Suppressor macrophage (primary cell): Measurements from ENCODE around the gene CYBA.

ENCODE experiments used
- DNase-seq, 4 experiments: peaks; one replicate each; pipeline ENCODE4 v3.0.0-alpha.2; 2020 to 2022
- total RNA-seq, 17 experiments: gene quantifications; one replicate each; lab custom pipeline; 2026; ENCODE audit warnings: mixed read lengths in 6 of 17, inconsistent platforms in 3 of 17; lab: John Stamatoyannopoulos, UW

The CYBA gene
- total RNA-seq = 191 to 732 (median 409) reads per million in 17 experiments

DNA sequence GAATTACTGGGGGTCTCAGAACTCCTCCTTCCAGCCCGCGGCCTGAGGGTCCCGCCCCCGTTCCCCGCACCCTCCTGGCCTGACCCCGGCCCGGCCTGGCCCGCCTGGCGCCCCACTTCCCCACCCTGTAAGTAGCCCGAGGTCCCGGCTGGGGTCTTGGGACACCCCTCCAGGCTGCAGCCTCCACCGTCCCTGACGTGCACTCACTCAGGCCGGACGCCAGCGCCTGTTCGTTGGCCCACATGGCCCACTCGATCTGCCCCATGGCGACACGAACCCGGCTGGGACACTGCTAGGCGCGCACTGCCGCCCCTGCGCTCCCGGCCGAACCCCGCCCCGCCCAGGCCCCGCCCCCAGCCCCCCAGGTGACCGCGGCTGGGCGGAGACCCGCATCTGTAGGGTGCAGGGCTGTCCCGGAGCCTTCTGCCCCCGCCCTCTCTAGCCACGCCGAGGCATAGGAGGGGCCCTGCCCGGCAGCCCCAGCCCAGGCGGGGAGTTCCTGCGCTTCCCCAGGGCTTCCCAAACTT, at the start of gene CYBA:
Gene CYBA, minus strand, starts transcription at position 305 of the 527 bp plus-strand sequence. Its CDS starts 40 bp downstream, at position 265.
- DNase-seq = peak; percentile 88 to 95 (median 92)

DNA sequence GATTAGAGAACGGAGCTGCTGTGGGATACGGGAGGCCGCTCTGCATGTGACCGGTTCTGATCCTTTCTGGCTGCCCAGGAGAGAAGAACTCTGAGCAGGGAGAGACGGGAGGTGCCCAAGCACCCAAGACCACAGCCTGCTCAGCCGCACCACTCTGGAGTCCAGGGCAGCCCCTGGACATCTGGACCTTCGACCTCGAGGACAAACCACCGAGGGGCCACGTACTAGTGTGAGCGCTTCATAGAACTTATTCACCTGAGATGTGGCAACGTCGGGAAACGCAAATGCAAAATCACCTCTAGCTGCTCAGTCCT, 49.4 kb upstream of the CYBA start:
- no peak for DNase-seq

DNA sequence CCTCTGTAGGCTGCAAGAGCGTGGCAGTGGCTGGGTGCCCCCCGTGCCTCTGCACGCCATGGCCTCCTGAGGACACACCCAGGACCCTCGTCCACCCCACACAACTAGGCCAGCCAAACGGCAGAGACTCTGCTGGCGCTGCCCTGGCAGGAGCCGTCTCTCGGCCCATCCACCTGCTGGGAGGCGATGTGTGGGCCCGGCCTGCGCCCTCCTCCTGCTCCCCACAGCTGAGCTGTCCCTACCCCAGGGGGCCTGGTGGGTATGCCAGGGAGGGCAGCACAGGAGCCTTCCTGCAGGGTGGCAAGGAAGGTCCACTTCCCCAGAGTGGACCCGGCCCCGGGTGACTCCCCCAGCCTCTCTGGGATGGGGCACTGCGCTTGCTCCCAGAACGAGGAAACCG, 48.3 kb upstream of the CYBA start:
- no peak for DNase-seq

DNA sequence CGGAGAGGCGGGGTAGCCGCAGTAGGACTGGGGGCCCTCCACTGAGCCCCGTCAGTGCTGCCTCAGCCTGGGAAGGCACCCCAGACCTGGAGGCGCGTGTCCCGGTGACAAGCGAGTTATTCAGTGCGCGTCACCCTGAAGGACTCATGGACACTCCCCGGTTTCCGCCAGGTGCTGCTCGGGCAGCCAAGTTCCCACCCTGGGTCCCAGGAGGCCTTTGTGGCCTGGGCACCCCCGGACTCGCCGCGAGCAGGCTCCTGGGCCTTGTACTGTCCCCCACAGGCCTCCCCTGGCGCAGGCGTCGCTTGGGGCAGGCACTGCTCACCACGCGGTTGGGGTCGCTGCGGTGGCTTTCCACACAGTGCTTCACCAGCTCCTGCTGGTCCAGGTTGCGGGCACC, 47.8 kb upstream of the CYBA start:
- DNase-seq = no peak

DNA sequence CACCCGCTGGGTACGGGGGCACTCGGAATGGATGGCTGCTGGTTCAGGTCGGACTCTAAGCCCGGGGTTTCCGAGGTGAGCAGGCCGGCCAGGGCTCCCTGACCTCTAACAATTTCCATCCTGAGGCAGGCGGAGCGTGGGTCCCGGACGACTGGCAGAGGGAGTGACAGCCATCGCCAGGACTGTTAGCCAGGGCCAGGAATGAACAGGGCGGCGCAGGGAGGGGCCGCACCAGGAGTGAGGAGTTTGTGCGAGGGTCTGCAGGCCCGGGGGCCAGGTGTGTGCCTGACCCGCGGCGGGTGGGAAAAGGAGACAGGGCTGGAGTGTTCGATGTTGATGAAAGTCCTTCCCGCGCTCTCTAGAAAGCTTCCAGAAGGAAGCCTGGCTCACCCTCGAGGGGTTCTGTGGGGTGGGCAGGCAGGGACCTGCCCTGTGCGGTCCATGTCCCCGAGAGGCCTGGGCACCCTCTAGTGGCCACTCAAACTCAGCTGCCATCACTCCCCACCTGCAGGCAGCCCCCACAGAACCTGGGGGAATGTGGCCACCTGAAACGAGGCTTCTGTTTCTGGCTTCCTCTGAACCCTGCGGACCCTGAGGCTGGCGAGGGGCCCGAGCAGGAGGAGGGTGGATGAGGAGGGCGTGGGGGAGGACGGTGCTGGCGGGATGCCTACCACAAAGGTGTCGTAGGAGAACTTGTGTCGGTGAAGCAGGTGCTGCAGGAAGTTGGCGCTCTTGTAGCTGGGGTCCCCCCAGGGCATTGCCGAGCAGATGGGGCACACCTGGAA, 47.2 kb upstream of the CYBA start:
- DNase-seq = peak in 1 of 4 experiments; percentile 41

DNA sequence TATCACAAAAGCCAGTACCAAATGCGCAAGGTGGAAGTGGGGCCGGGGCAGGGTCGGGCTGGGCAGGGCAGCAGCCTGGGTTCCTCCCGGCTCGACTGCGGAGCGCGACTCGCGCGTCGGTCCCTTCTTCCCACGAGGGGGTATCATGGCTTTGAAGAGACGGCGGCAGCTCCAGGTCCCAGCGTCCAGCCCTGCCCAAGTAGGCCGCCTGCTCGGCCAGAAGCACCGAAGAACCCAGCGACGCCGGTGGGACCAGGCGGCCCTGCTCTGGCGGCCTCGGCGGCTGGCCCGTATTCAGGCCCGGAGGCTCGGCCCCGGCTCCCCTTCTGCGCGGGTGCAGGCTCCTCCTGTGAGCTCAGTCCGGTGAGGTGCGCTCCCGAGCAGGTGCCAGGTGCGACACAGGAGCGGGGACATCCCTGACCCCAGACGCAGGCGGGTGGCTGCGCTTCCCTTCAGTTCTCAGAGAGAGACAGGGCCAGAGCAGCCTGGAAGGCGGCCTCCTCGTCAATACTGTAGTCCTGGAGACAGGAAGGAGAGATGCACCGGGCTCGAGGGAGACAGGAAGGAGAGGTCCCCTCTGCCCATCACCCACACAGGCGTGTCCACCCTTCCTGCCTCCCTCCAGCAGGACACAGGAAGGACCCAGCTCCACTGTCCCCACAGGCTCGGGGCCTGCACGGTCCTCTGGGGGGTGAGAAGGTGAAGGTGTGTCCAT, 46.4 kb upstream of the CYBA start:
- no peak for DNase-seq

DNA sequence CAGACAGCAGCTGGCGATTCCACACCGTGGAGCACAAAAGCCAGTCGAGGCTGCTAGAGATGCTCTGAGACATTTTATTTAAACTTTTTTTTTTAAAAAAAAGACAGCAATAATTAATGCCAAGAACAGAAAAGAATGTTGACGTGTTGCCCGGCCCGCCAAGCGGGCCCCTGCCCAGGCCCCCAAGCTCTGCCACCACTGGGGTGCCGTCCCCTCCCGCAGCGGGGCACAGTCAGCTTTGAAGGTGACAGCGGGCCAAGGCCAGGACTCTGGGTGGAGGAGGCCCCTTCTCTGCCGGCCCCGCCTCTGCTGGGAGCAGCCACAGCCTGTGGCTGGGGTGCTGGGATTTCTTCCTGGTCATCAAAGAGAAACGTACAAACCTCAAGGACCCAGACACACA, 45.6 kb upstream of the CYBA start:
- no peak for DNase-seq

DNA sequence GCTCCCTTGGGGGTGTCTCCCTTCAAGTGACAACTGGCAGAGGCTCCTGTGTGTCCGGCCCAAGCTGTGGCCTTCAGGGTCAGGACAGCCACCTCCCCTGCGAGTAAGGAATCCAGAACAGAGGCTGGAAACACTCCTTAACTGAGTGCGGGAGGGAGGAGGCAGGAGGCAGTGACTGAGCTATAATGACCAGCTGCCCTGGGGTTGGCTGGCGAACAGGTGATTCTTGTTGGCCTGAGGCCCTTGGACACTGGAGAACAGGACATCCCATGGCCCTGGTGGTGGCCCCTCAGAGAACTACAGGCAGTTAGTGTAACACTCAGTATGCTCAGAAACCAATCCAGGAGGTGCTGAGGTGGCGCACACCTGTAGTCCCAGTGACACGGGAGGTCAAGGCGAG, 44.9 kb upstream of the CYBA start:
- DNase-seq = no peak

DNA sequence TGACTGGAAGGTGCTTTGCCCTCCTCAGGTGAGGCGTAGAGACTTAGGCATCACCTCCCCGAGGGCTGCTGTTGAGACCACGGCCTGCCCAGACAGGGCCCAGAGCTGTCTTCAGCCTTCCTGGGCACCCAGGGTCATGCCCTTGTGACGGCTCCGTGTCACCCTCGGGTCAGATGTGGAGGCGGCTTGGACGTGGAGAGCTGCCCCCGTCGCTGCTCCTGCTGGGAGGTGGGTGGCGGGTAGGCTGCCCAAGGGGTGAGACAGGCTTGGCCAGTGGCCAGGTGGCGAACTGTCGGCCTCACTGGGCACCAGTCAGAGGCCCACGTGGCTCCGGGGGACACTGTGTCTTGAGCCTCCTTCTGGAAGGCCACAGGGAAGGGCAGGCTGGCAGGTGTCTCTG, 44.4 kb upstream of the CYBA start:
- peak; percentile 28 to 66 (median 62) for DNase-seq

DNA sequence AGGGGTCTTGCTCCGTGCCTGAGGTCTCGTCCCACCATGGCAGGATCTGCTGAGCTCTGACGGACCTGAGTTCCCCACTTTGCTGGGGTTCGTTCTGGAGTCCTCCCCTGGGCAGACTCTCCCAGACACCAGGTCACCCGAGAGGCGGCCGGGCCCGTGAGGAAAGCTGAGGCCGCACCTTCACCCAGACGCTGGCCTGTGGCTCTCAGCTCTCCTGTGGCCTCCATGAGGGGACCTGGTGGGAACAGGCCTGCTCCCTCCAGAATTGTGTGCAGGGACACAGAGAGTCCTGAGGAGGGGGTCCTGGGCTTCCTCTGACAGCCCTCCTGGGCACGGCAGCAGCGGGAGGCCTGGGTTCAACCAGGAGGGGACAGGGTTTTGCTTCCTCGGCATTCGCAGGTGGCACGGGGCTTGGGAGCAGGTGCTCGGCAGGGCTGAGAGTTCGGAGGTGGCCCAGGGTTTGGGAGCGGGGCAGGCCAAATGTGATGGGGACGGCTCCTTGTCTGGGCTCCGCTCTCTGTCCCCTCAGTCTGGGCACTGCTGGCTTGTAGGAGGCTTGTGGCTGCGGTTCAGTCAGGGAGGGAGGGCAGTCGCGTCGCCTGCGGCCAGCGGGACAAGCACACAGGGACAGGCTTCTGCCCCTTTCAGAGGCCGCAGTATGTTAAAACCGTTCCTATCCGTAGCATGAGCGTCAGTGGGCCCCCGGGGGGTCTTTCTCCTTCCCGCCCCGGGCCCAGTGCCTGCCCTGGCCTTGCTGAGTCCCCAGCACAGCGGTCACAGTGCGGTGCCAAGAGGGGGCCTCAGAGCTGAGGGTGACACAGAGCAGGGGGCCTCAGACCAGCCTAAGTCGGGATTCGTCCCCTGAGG, 43.6 kb upstream of the CYBA start:
- no peak for DNase-seq

DNA sequence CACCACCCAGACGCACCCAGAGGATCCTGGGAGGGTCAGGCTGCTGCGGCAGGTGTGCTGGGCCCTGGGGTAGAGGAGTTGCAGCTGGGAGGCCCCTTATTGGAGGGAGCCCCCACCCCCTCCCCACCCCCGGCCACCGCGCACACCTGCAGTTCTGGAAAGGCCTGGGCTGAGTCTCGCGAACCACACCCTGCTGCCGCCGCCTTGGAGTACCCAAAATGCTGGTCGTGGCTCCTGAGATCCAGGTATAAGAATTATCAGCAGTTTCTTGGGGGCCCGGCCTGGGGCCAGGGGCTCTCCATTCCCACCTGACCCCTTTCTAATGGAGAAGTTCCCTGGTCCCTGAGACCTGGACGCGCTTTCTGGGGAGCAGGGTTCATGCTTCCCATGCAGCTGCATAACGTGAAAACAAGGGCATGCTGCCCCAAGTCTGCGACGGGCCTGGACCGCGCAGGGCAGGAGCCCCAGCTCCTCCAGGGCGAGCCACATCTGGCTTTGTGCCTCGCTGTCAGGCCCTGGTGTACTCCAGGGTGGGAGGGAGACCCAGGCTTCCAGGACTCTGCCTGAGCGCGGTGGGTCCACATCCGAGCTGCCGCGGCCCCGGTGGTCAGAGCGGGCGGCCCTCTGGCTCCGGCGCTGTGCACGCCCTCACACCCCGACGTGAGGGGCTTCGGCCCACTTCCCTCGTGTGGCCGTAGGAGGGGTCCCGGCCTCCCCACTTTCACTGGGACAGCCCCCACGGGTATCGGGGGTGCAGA, 42.7 kb upstream of the CYBA start:
- DNase-seq = no peak

DNA sequence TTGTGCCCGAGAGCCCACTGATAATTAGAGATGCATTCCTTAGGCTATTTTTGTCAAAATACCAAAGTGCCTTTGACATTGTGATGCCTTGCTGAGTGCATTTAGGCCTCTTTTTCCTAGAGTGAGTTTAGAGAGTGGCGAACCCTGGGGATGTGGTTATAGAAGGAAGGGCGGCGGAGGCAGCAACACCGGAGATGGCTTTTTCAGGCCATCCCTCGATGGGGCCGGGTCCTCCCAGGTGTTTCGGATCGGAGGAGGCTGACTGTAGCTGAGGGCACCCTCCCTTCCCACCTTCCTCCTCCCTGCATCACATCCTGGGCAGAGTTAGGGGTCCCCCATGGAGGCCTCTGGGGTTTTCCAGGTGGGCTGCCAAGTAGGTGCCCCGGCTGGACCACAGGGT, 42.0 kb upstream of the CYBA start:
- DNase-seq = no peak

DNA sequence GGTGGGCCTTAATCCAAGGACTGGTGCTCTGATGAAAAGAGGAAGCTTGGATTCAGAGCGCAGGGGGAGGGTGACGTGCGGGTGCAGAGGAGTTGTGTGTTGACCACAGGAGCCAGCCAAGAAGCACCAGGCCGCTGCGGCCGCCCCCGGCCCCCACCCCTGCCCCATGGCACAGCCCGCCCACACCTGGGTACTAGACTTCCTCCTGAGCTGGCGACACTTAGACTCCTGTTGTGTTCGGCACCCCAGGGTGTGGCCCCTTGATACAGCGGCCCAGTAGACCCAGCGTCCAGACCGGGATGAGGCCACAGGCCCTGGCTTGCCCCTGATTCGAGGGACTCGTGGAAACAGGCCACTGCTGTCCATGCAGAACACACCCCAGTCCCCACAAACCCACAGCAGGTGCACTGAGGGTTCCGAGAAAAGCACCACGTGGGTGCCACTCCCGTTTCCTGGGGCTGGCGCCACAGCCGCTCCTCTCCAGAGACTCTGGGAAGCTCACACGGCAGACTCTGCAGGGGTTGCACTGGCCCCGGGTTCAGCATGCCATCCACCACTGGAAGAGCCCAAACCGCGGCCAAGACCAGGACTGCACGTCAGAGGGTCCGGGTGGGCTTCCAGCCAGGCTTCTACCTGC, 41.2 kb upstream of the CYBA start:
- peak; percentile 89 to 96 (median 94) for DNase-seq

DNA sequence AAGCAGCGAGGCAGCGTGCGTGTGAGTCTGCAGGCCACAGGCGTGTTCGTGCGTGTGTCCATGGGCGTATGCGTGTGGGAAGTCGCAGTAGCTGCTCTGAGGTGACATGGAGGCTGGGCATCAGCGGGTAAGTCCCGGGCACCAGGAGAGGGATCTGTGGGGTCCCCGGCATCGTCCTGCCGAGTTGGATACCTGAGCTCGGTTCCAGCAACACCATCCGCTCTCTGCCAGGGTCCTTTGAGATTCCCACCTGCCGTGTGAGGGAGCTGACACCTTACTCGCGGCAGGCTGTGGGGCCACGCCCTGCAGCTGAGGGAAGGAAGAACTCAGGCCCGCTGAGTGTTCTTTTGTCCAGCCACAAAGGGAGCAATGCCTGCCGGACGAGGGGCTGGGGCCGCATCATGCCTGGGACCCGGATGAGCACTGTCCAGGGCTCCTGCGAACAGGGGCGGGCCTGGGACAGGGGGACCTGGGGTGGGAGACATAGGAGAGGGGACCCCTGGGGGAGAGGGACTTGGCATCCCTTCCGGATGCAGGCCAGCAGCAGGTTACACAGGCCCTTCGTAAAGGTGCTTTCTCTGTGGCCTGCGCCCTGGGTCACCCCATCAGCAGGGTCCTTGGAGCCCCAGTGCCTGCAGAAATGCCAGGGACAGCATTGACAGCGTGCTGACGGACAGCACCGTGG, 40.4 kb upstream of the CYBA start:
- DNase-seq = no peak

DNA sequence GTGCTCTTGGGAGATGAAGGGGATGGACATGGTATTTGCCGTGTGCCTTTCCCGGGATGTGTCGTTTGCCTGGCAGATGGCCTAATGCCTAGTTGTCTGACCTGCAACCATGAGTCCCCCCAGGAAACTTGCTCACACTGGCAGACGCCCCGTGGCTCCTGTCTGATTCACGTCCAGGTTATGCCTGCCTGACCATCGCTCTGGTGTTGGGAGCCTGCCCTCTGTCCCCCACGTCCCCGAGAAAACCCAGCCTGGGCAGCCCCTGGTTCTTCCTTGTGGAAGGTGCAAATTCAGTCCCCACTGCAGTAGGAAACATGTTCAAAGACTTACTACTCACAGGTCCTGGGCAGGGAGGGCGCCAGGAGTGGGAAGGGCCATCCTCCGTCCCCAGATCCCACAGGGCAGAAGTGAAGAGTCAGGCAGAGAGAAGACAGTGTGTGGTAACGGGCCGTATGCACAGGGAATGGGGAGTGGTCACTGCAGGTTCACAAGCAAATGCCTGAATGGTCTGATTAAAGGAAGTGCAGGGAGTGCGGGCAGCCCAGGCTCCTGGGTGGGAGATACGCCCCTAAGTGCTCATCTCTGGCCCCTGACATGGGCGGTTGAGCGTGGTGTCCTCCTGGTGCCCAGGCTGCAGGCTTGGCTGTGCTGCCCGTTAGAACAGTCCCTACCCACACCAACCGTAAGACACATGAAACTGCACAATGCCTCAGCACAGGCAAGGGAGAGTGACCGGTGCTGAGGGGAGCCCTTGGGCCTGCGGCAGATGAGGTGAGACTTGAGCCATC, 39.7 kb upstream of the CYBA start:
- DNase-seq = peak in 1 of 4 experiments; percentile 45

DNA sequence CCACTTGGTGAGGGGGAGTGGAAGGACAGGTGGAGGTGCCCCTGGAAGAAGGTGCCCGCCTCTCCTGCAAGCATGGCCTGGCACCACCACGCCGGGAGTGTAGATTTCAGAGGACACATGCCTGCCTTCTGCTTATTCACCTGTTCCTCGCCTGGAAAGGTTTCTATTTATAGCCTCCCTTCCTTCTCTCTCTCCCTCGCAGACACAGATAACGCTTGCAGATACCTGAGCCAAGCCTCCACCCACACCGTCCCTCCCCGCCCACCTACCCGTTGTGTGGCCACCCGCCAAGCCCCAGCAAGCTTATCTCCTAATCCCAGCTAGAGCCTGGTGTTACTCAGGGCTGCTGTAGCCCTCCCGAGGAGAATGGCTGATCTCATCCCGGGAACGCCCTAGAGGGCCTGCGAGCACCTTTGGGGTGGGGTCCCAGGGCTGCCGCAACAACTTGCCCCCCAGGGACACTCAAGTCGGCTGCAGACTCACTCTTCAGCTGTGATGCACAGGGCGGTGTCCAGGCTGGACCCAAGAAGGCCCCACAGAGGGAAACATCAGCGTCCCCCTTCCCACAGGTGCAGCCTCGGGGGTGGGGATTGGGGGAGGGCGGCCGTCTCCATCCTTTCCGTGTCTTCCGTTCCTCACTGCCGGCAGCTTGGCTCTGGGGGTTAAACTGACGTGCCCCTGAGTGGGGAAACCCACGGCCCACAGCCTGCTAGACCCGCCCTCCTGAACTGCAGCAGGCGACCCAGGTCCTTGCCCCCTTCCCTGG, 37.3 kb upstream of the CYBA start:
- no peak for DNase-seq

DNA sequence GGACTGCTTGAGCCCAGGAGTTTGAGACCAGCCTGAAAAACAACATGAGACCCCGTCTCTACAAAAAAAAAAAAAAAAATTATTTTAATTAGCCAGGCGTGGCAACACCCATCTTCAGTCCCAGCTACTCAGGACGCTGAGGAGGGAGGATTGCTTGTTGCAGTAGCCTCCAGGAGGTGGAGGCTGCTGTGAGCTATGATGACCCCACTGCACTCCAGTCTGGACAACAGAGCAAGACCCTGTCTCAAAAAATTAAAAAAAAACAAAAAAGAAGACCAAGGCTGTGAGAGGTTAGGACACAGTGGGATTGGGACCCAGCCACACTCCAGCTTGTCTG, 36.8 kb upstream of the CYBA start:
- DNase-seq = no peak

DNA sequence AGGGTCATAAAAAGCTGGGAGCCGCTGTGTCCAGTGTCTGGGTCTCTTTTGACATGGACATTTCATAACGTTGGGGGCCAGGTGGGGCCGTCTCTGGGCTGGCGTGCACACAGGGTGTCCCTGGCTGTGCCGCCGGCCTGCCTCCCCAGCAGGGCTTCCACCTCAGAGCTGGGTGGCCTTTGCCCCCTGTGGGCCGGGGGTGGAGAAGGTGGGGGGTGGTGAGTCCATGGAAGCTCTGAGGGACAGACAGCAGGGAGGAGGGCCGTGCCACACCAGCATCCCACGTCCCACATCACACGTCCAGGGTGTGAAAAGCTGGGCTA, 36.4 kb upstream of the CYBA start:
- DNase-seq = no peak

DNA sequence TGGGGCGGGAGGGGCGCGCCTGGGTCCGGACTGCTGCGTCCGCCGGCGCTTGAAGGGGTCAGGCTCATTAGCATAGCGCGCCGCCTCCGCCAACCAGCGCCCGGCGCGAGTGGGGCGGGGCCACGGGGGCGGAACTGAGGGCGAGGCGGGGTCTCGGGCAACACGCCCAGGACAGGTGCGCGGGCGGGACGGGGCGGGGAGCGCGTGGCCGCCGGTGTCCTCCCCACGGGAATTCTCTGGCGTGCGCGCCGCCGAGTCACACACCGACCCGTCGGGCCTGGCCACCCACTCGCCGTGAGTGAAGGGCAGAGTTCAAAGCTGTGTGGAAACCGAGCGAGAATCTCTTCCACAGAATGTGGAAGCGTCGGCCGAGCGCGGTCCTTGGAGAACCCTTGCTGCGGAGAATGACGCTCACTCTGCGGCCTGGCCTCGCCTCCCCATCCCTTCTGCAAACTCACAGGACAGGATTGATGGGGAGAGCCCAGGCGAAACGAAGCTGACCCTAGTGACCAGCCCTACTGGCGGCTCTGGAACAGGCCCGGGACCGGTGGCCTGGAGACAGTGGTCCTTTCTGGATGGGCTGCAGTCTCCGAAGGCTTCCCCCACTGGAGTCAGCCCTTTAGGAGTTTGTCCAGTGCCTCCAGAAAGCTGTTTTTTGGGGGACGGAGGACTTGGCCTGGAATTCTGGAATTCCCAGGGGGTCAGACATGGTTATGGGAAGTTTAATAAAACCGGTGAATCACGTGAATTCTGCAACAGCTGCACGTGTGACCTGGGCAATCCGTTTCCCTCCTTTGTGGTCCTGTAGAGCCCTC, 35.8 kb upstream of the CYBA start, which contains the start of gene SNAI3:
Gene SNAI3, minus strand, starts transcription at position 69 of the 815 bp plus-strand sequence. CDS start 101 bp downstream, outside the sequence.
- peak; percentile 90 to 96 (median 96) for DNase-seq
